Esophagus muscularis mucosa (tissue), 4 donors: ENCODE data around the gene TSN. TPM values are rescaled to one million over a fixed set of nuclear protein-coding genes. Genes with fewer than 3 reads are reported as not detected.
"Not testable (repeated sequence)": the region's sequence is repeated elsewhere in the genome, so short reads cannot be mapped to it uniquely, and the experiment has no call there.

Experiments
- DNase-seq: peaks from one replicate; pipeline ENCODE4 v3.0.0-alpha.2; 2017; ENCODE audit errors: extremely low spot score
- H3K27ac ChIP-seq, 4 donors: fragments of 200-600 bp; sonication (generic); replicated peaks in 1 of 4; 1 replicate in 3 of 4; 2 replicates in 1 of 4; pipeline ENCODE4 v1.5.1; 2016 to 2019; ENCODE audit warnings: mild to moderate bottlenecking in 1 of 4
- H3K27me3 ChIP-seq, 4 donors: fragments of 200-600 bp; sonication (generic); one replicate each; pipeline versions ENCODE4 v1.5.1 to v1.6.0; 2016 to 2019
- H3K36me3 ChIP-seq, 4 donors: fragments of 200-600 bp; sonication (generic); one replicate each; pipeline ENCODE4 v1.5.1; 2016 to 2019
- H3K4me1 ChIP-seq, 4 donors: fragments of 200-600 bp; sonication (generic); one replicate each; pipeline ENCODE4 v1.5.1; 2016 to 2019
- H3K4me3 ChIP-seq, 4 donors: fragments of 200-600 bp; sonication (generic); 1 replicate in 2 of 4; 2 replicates in 2 of 4; pipeline ENCODE4 v1.5.1; 2016 to 2019; ENCODE audit warnings: mild to moderate bottlenecking in 4 of 4, moderate library complexity in 1 of 4
- H3K9me3 ChIP-seq, 4 donors: fragments of 200-600 bp; sonication (generic); 1 replicate in 3 of 4; 2 replicates in 1 of 4; pipeline ENCODE4 v1.5.1; 2016 to 2019
- EP300 ChIP-seq: sonication (generic); formaldehyde crosslinking; IDR thresholded peaks from one replicate; pipeline ENCODE4 v1.6.1; 2017; ENCODE audit warnings: antibody characterized with exemption
- POLR2A ChIP-seq: fragments of 450-650 bp; IDR thresholded peaks from one replicate; pipeline ENCODE4 v1.6.1; 2017; ENCODE audit warnings: antibody characterized with exemption, moderate library complexity, mild to moderate bottlenecking, low read depth
- POLR2AphosphoS5 ChIP-seq, 2 donors: sonication (generic); formaldehyde crosslinking; IDR thresholded peaks; one replicate each; pipeline ENCODE4 v1.6.1; 2017; ENCODE audit warnings: antibody characterized with exemption in 2 of 2
- WGBS: methylation state at CpG from one replicate; pipeline ENCODE4 v1.1.5; 2018; 5-methylcytosine and 5-hydroxymethylcytosine counted together
- intact Hi-C: fragments of 100-400 bp; cut with DNase I; formaldehyde crosslinking; loops from one replicate; pipeline ENCODE4 v1.15.1; 2023
- total RNA-seq, 4 donors: library from RNA; depleted of rRNA; stranded (reverse); fragments of >200 nt; gene quantifications; one replicate each; pipeline versions ENCODE4 v1.1.0 to v1.2.1, GENCODE V29; 2016
- TF ChIP-seq, protein P1 (sequence below), 3 experiments: fragments of 200-600 bp in 2 of 3; fragments of 450-650 bp in 1 of 3; sonication (generic) in 2 of 3; IDR thresholded peaks; one replicate each; pipeline ENCODE4 v1.5.1; 2017 to 2019; ENCODE audit warnings: antibody characterized with exemption in 3 of 3, mild to moderate bottlenecking in 2 of 3, moderate library complexity in 1 of 3

The TSN gene
- total RNA-seq, 4 donors from 2014 or later = 24.5 to 33.6 (median 26.3) TPM

GRCh38 chr2:121709776-121710469, 45.5 kb upstream of the TSN start:
- intact Hi-C loops = no loop called here
- Histone ChIP-seq H3K4me3 (no peak overlapping the region), H3K4me1 (peaks cover 0 to 4% (median 2%) of the 10 kb centered on the region in 4 donors), H3K36me3 (no peaks in the 10 kb centered on the region), H3K9me3 (no peaks in the 10 kb centered on the region), H3K27ac (no peak overlapping the region), H3K27me3 (no peaks in the 10 kb centered on the region)
- no peak for DNase-seq
- no peak for TF ChIP-seq POLR2A
- TF ChIP-seq POLR2AphosphoS5 (IDR thresholded peaks at IDR 0.05) = no peak
- no peak for TF ChIP-seq EP300
- TF ChIP-seq, protein P1, sequence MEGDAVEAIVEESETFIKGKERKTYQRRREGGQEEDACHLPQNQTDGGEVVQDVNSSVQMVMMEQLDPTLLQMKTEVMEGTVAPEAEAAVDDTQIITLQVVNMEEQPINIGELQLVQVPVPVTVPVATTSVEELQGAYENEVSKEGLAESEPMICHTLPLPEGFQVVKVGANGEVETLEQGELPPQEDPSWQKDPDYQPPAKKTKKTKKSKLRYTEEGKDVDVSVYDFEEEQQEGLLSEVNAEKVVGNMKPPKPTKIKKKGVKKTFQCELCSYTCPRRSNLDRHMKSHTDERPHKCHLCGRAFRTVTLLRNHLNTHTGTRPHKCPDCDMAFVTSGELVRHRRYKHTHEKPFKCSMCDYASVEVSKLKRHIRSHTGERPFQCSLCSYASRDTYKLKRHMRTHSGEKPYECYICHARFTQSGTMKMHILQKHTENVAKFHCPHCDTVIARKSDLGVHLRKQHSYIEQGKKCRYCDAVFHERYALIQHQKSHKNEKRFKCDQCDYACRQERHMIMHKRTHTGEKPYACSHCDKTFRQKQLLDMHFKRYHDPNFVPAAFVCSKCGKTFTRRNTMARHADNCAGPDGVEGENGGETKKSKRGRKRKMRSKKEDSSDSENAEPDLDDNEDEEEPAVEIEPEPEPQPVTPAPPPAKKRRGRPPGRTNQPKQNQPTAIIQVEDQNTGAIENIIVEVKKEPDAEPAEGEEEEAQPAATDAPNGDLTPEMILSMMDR (IDR thresholded peaks at IDR 0.05) = no peak
- WGBS = 87% methylated on average over 11 of the region's 11 CpGs

GRCh38 chr2:121710470-121711170, 44.8 kb upstream of the TSN start:
- Histone ChIP-seq H3K27me3 (no peaks in the 10 kb centered on the region), H3K27ac (no peak overlapping the region), H3K4me1 (peaks cover 0 to 4% (median 2%) of the 10 kb centered on the region in 4 donors), H3K36me3 (no peaks in the 10 kb centered on the region), H3K9me3 (no peaks in the 10 kb centered on the region), H3K4me3 (no peak overlapping the region)
- TF ChIP-seq POLR2AphosphoS5 (IDR thresholded peaks at IDR 0.05) (no peak), EP300 (no peak), POLR2A (no peak)
- TF ChIP-seq, protein P1 (IDR thresholded peaks at IDR 0.05) = no peak
- WGBS = 83% methylated on average over 7 of the region's 7 CpGs
- DNase-seq = no peak
- intact Hi-C loops = no loop called here

- H3K27me3 ChIP-seq, intact Hi-C loops, H3K36me3 ChIP-seq, H3K27ac ChIP-seq, H3K9me3 ChIP-seq, DNase-seq, H3K4me1 ChIP-seq, H3K4me3 ChIP-seq: not testable (repeated sequence)
- WGBS = 88% methylated on average over 3 of the region's 3 CpGs
Measured at GRCh38 chr2:121711481-121711880, 44.0 kb upstream of the TSN start.

- no peak for TF ChIP-seq EP300
- WGBS = 77% methylated on average over 1 of the region's 1 CpG
- H3K27ac ChIP-seq = no peak overlapping the region
Measured at GRCh38 chr2:121716126-121716525, 39.3 kb upstream of the TSN start.

DNA sequence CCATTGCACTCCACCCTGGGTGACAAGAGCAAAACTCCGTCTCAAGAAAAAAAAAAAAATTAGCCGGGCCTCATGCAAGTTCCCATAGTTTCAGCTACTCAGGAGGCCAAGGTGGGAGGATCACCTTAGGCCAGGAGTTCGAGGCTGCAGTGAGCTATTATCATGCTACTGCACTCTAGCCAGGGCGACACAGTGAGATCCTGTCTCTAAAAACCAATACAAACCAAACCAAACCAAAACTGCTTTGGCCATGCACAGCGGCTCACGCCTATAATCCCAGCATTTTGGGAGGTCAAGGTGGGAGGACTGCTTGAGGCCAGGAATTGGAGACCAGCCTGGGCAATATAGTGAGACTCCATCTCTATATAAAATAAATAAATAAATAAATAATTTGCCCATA, 37.9 kb upstream of the TSN start:
- no peak for TF ChIP-seq POLR2AphosphoS5 (IDR thresholded peaks at IDR 0.05)
- TF ChIP-seq EP300 = no peak
- TF ChIP-seq, protein P1 (IDR thresholded peaks at IDR 0.05) = no peak
- TF ChIP-seq POLR2A = no peak

More at GRCh38 chr2:121716126-121716525, 39.3 kb upstream of the TSN start:
- no peak for DNase-seq
- no peaks in the 10 kb centered on the region for H3K9me3 ChIP-seq
- intact Hi-C loops = loop anchor here (5.0 kb wide), 3 partner anchors 64 to 184 kb away; partner anchors contain the start of gene RNU4ATAC
- no peaks in the 10 kb centered on the region for H3K36me3 ChIP-seq
- H3K27me3 ChIP-seq = no peaks in the 10 kb centered on the region
- H3K4me1 ChIP-seq = peaks cover 2 to 10% (median 8%) of the 10 kb centered on the region in 4 donors
- H3K4me3 ChIP-seq = no peak overlapping the region

More for the DNA sequence above, 37.9 kb upstream of the TSN start:
- Histone ChIP-seq H3K4me1 (peaks cover 2 to 10% (median 8%) of the 10 kb centered on the region in 4 donors), H3K4me3 (no peak overlapping the region), H3K36me3 (no peaks in the 10 kb centered on the region), H3K27ac (no peak overlapping the region), H3K9me3 (no peaks in the 10 kb centered on the region), H3K27me3 (no peaks in the 10 kb centered on the region)
- 92% methylated on average over 6 of the region's 6 CpGs for WGBS
- no peak for DNase-seq
- intact Hi-C loops = loop anchor here (5.0 kb wide), 3 partner anchors 65 to 185 kb away; partner anchors contain the start of gene RNU4ATAC
